Measurements from ENCODE around the gene NSMCE4A. TPM values are rescaled to one million over a fixed set of nuclear protein-coding genes. Genes with fewer than 3 reads are reported as not detected.
"Not testable (repeated sequence)": the region's sequence is repeated elsewhere in the genome, so short reads cannot be mapped to it uniquely, and the experiment has no call there.

The NSMCE4A gene, protein sequence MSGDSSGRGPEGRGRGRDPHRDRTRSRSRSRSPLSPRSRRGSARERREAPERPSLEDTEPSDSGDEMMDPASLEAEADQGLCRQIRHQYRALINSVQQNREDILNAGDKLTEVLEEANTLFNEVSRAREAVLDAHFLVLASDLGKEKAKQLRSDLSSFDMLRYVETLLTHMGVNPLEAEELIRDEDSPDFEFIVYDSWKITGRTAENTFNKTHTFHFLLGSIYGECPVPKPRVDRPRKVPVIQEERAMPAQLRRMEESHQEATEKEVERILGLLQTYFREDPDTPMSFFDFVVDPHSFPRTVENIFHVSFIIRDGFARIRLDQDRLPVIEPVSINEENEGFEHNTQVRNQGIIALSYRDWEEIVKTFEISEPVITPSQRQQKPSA
- 78.8 and 94.9 TPM in 2 replicates for total RNA-seq (2014; rRNA removed; shearing (Covaris generic))

DNA sequence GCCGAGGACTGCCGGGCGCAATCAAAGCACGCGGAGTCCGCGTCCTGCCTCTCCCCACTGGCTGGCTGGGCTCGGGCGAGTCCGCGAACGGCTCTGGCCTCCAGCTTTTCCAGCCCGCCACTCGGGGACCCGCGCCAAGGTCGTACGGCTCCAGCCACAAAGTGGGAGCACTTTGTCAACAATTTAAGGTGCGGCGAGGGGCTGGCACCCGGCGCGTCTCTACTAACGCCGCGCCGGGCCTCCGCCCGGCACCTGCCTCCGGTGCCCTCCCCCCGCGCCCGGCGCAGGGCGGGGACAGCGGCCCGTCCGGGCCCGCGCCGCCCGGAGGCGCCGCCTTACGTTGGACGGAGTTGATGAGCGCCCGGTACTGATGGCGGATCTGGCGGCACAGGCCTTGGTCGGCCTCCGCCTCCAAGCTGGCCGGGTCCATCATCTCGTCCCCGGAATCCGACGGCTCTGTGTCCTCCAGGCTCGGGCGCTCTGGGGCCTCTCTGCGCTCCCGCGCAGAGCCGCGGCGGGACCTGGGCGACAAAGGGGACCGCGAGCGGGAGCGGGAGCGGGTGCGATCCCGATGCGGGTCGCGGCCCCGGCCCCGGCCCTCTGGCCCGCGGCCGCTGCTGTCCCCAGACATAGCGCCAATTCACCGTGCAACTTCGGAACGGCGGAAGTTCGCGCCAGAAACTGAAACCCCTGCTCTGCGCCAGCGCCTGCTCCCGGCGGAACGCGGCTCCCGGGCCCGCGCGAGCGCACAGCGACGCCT is at the start of gene NSMCE4A:
TSS of gene NSMCE4A (minus strand) at position 683 of the 760 bp plus-strand sequence. CDS start at position 631, 52 bp downstream.
- DNase-seq (ENCODE audit: low read depth), result peak; percentile 70

GRCh38 chr10:122023257-122023656 is 48.2 kb upstream of the NSMCE4A start:
- DNase-seq (ENCODE audit: low read depth), result not testable (repeated sequence)

DNA sequence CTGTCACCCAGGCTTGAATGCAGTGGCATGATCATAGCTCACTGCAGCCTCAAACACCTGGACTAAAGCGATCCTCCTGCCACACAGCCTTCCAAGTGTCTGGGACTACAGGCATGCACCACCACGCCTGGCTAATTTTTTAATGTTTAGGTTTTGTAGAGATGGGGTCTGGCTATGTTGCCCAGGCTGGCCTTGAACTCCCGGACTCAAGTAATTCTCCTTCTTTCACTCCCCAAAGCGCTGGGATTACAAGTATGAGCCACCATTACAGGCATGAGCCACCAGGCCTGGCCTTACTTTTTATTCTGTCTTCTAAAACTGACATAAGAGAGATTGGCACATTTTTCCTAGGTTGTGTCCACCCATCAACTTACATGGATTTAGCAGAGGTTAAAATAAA is 47.3 kb upstream of the NSMCE4A start:
- no peak for DNase-seq (ENCODE audit: low read depth)

- no peak for DNase-seq (ENCODE audit: low read depth)
These were observed 46.8 kb upstream of the NSMCE4A start for GRCh38 chr10:122021828-122022227.

GRCh38 chr10:122021379-122021778 is 46.4 kb upstream of the NSMCE4A start:
- DNase-seq (ENCODE audit: low read depth), result peak; percentile 13

DNA sequence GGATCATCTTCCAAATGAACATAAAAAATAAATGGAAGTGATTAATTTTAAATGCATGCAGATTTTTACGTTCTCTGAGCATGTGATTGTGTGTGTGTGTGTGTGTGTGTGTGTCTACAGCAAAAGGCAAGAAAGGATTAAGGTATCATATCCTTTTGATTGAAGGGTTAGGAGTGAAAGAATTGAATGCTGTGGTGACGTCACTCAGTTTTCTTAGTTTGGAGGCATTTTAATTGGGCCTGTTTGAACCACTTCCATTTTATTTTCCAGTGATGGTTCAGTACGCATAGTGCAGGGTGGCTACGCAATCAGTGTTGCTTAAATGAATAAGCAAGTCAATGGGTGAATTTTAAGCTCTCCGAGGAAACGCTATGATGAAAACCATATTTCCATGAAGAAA is 45.2 kb upstream of the NSMCE4A start:
- no peak for DNase-seq (ENCODE audit: low read depth)

- DNase-seq (ENCODE audit: low read depth), result no peak
These were observed 44.5 kb upstream of the NSMCE4A start for GRCh38 chr10:122019414-122019975.

GRCh38 chr10:122018951-122019413 is 44.0 kb upstream of the NSMCE4A start:
- DNase-seq (ENCODE audit: low read depth), result no peak

DNA sequence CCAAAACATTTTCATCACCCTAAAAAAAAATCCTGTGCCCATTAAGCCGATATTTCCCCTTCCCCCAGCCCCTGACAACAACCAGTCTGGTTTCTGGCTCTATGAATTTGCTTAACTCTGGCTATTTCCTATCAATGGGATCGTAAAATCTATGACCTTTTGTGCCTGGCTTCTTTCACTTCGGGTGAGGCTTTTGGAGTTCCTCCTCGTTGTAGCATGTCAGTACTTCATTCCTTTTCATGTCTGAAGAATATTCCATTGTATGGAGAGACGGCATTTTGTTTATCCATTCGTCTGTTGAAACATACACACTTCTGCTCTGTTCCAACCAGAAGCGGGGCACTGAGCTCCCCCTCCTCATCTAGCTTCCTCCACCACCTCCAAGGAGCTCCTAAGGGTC is 43.5 kb upstream of the NSMCE4A start:
- DNase-seq (ENCODE audit: low read depth), result no peak

DNA sequence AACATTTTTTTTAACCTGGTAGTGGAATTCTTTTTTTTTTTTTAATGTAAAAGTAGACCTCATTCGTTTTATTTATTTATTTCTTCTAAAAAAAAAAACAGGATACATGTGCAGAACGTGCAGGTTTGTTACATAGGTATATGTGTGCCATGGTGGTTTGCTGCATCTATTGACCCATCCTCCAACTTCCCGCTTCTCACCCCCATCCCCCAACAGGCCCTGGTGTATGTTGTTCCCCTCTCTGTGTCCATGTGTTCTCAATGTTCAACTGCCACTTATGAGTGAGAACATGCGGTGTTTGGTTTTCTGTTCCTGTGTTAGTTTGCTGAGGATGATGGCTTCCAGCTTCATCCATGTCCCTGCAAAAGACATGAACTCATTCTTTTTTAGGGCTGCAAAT is 42.9 kb upstream of the NSMCE4A start:
- not testable (repeated sequence) for DNase-seq (ENCODE audit: low read depth)

DNA sequence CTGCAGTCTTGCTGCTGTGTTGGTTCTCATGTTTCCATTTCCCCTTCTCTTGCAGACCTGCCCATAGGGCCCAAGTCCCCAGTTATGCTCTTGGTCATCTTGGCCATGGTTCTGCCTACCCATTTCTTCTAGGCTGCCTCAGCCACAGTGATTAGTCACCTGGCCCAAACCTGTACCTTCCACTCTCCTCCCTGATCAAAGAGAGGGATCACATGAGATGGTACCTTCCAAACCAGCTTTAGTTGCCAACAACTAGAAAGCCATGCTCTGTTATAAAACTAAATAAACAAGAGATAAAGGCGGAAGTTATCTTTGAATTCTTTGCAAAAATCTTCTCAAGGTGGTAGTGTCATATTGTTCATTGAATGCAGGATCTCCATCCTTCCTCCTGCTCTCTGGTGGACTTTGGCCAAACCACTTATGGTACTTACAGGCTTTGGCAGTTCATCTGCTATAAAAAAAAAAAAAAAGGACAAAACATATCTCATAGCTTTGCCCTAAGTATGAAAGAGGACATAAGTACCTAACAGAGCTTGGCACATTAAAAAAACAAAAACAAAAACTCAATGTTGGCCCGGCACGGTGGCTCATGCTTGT is 39.7 kb upstream of the NSMCE4A start:
- DNase-seq (ENCODE audit: low read depth), result no peak

- DNase-seq (ENCODE audit: low read depth), result no peak
These were observed 38.3 kb upstream of the NSMCE4A start for GRCh38 chr10:122013311-122013780.

- no peak for DNase-seq (ENCODE audit: low read depth)
These were observed 37.7 kb upstream of the NSMCE4A start for GRCh38 chr10:122012731-122013130.

GRCh38 chr10:122010405-122011050 is 35.5 kb upstream of the NSMCE4A start:
- DNase-seq (ENCODE audit: low read depth), result peak; percentile 54

- no peak for DNase-seq (ENCODE audit: low read depth)
These were observed 32.4 kb upstream of the NSMCE4A start for GRCh38 chr10:122007415-122007814.

- DNase-seq (ENCODE audit: low read depth), result no peak
These were observed 26.7 kb upstream of the NSMCE4A start for GRCh38 chr10:122001698-122002097.

DNA sequence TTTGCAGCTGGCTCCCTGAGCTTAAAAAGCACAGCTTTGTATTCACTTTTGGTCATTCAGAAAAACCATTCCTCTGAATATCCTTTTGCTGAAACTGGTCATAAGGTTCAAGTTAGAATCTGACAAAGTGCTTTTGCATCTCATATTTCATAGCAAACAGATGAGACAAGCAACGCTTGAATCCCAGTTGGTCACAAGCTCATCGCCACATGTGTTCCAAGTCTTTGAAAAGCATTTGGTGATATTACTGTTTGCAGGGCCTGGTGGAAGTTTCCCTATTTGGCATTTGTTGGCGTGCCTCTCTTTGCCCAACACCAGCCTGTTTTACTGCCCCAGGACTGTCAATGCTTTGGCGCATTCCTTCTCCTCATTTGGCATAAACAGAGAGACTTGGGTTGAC is 24.3 kb upstream of the NSMCE4A start:
- DNase-seq (ENCODE audit: low read depth), result no peak

DNA sequence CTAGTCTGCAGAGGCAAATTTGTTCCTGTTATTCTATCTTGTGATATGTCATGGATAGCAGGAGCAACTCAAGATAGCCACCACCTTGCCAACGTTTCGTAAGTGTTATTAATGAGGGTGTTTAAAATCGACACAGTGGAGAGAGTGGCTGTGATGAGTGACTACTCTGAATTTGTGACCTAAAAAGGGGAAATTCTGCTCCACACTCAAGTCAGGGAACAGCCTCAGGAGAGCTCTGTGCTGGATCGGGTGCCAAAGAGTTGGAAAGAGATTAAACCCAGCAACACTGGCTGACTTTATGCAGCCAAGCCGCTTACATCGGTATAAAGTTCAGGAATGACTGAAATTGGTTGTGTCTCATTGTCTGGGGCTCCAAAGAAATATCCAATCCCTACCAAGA is 23.4 kb upstream of the NSMCE4A start:
- DNase-seq (ENCODE audit: low read depth), result no peak

DNA sequence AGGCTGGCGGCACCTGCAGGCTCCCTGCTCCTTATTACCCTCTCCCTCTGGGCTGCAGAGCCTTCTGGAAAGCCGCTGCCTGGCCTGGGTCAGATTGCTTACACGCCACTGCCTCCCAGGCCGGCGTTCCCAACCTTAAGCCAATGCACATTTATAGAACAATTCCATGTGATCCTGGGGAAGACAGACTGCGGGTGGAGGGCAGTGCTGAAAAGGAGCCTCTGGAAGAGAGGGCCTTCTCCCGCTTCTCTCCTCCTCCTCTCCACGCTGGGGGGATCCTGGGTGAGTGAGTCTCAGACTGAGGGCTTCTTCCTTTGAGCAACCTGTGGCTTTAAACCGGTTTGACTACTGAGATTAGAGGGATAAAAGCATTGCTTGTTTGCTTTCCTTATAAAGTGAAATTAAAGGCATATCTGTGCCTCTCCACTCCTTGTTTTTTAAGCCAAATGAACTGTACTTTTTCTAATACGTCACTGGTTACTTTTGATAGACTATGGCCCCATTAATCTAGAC is 19.5 kb upstream of the NSMCE4A start:
- DNase-seq (ENCODE audit: low read depth), result peak; percentile 31

DNA sequence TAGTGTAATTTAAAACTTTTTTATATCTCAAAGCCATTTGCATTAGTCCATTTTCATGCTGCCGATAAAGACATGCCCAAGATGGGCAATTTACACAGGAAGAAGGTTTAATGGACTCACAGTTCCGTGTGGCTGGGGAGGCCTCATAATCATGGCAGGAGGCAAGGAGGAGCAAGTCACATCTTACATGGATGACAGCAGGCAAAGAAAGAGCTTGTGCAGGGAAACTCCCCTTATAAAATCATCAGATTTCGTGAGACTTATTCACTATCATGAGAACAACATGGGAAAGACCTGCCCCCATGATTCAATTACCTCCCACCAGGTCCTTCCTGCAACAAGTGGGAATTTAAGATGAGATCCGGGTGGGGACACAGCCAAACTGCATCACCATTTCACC is 16.7 kb upstream of the NSMCE4A start:
- DNase-seq (ENCODE audit: low read depth), result not testable (repeated sequence)

- DNase-seq (ENCODE audit: low read depth), result peak; percentile 19
These were observed 15.1 kb upstream of the NSMCE4A start for GRCh38 chr10:121990015-121990677.
